HG03354 (cell line): ENCODE data around the gene TMEM231.

ENCODE experiments used
- ATAC-seq: cut with Tn5 transposase; IDR thresholded peaks from one replicate; pipeline ENCODE4 v1.9.1; 2021; ENCODE audit warnings: mild to moderate bottlenecking; ENCODE audit not compliant: unreplicated experiment, poor library complexity, severe bottlenecking

Gene TMEM231

GRCh38 chr16:75495076-75495674 lies 60.9 kb downstream of the TMEM231 start, which contains the start of gene CHST6:
Gene CHST6 (minus strand): TSS chr16:75495441. CDS start chr16:75479828, 15,613 bp downstream.
- peak; percentile 75 for ATAC-seq

DNA sequence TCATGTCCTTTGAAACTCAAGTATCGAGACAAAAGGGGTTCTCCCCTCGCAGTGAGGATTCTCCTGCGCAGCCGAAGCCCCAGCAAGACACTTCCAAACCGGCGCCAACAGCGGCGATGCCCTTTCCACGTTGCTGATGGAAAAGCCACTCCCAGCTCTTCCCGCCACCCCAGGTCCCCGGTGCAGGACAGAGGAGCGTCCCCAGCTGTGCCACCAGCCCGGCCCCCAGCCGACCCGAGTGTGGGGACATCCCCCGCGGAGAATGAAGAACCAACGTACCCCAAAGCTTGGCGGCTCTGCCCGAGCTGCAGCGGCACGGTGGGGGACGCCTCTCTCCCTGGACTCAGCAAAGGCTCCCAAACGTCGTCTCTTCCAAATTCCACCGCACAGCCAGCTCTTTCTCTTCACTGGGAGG lies 61.4 kb downstream of the TMEM231 start:
- ATAC-seq = no peak

GRCh38 chr16:75494184-75494583 lies 61.9 kb downstream of the TMEM231 start:
- no peak for ATAC-seq

GRCh38 chr16:75491876-75492275 lies 64.2 kb downstream of the TMEM231 start:
- no peak for ATAC-seq

- ATAC-seq = no peak
Observed at GRCh38 chr16:75488322-75488721, 67.7 kb downstream of the TMEM231 start.
